ENCODE measurements around the gene REXO5.
"Not testable (repeated sequence)": the region's sequence is repeated elsewhere in the genome, so short reads cannot be mapped to it uniquely, and the experiment has no call there.

REXO5 gene

GRCh38 chr16:20799599-20799998 lies 6.7 kb upstream of the REXO5 start:
- no peak for DNase-seq (ENCODE audit: low read depth in 2 of 2)

- no peak for DNase-seq (ENCODE audit: low read depth in 2 of 2)
Measured at GRCh38 chr16:20801278-20801677, 5.0 kb upstream of the REXO5 start.

- DNase-seq (ENCODE audit: low read depth in 2 of 2), result no peak
Measured at GRCh38 chr16:20803192-20803560, 3.2 kb upstream of the REXO5 start.

GRCh38 chr16:20803561-20804214 lies 2.6 kb upstream of the REXO5 start:
- DNase-seq (ENCODE audit: low read depth in 2 of 2), result no peak

GRCh38 chr16:20805684-20806167 lies 601 bp upstream of the REXO5 start:
- not testable (repeated sequence) for DNase-seq (ENCODE audit: low read depth in 2 of 2)

GRCh38 chr16:20807862-20808261 lies 1.5 kb downstream of the REXO5 start:
- no peak for DNase-seq (ENCODE audit: low read depth in 2 of 2)

- no peak for DNase-seq (ENCODE audit: low read depth in 2 of 2)
Measured at GRCh38 chr16:20811889-20812439, 5.6 kb downstream of the REXO5 start.

- no peak for DNase-seq (ENCODE audit: low read depth in 2 of 2)
Measured at GRCh38 chr16:20812510-20812909, 6.2 kb downstream of the REXO5 start.

- no peak for DNase-seq (ENCODE audit: low read depth in 2 of 2)
Measured at GRCh38 chr16:20814784-20815183, 8.5 kb downstream of the REXO5 start.

GRCh38 chr16:20818929-20819585 lies 12.7 kb downstream of the REXO5 start:
- DNase-seq (ENCODE audit: low read depth in 2 of 2), result no peak

- no peak for DNase-seq (ENCODE audit: low read depth in 2 of 2)
Measured at GRCh38 chr16:20821682-20822081, 15.4 kb downstream of the REXO5 start.

GRCh38 chr16:20822521-20823325 lies 16.4 kb downstream of the REXO5 start:
- DNase-seq (ENCODE audit: low read depth in 2 of 2), result no peak

GRCh38 chr16:20826039-20826566 lies 19.8 kb downstream of the REXO5 start:
- DNase-seq (ENCODE audit: low read depth in 2 of 2), result no peak

- DNase-seq (ENCODE audit: low read depth in 2 of 2), result no peak
Measured at GRCh38 chr16:20829536-20829935, 23.2 kb downstream of the REXO5 start.

- no peak for DNase-seq (ENCODE audit: low read depth in 2 of 2)
Measured at GRCh38 chr16:20830372-20830771, 24.0 kb downstream of the REXO5 start.

- no peak for DNase-seq (ENCODE audit: low read depth in 2 of 2)
Measured at GRCh38 chr16:20833086-20833485, 26.8 kb downstream of the REXO5 start.

- no peak for DNase-seq (ENCODE audit: low read depth in 2 of 2)
Measured at GRCh38 chr16:20838240-20838639, 31.9 kb downstream of the REXO5 start.

GRCh38 chr16:20839504-20839903 lies 33.2 kb downstream of the REXO5 start:
- no peak for DNase-seq (ENCODE audit: low read depth in 2 of 2)

- DNase-seq (ENCODE audit: low read depth in 2 of 2), result no peak
Measured at GRCh38 chr16:20844054-20844453, 37.7 kb downstream of the REXO5 start.

GRCh38 chr16:20844588-20844987 lies 38.3 kb downstream of the REXO5 start:
- no peak for DNase-seq (ENCODE audit: low read depth in 2 of 2)

GRCh38 chr16:20846030-20846429 lies 39.7 kb downstream of the REXO5 start:
- no peak for DNase-seq (ENCODE audit: low read depth in 2 of 2)

GRCh38 chr16:20846551-20846950 lies 40.2 kb downstream of the REXO5 start:
- DNase-seq (ENCODE audit: low read depth in 2 of 2), result no peak
